NCI-H1436 treated with DMSO at 0.1 percent for 48 hours (cell line): Measurements from ENCODE around the gene BRMS1L.
"Not testable (repeated sequence)": the region's sequence is repeated elsewhere in the genome, so short reads cannot be mapped to it uniquely, and the experiment has no call there.

Experiments used
- DNase-seq: peaks from one replicate; lab custom pipeline; 2025; lab: John Stamatoyannopoulos, UW

Gene BRMS1L, protein sequence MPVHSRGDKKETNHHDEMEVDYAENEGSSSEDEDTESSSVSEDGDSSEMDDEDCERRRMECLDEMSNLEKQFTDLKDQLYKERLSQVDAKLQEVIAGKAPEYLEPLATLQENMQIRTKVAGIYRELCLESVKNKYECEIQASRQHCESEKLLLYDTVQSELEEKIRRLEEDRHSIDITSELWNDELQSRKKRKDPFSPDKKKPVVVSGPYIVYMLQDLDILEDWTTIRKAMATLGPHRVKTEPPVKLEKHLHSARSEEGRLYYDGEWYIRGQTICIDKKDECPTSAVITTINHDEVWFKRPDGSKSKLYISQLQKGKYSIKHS

DNA sequence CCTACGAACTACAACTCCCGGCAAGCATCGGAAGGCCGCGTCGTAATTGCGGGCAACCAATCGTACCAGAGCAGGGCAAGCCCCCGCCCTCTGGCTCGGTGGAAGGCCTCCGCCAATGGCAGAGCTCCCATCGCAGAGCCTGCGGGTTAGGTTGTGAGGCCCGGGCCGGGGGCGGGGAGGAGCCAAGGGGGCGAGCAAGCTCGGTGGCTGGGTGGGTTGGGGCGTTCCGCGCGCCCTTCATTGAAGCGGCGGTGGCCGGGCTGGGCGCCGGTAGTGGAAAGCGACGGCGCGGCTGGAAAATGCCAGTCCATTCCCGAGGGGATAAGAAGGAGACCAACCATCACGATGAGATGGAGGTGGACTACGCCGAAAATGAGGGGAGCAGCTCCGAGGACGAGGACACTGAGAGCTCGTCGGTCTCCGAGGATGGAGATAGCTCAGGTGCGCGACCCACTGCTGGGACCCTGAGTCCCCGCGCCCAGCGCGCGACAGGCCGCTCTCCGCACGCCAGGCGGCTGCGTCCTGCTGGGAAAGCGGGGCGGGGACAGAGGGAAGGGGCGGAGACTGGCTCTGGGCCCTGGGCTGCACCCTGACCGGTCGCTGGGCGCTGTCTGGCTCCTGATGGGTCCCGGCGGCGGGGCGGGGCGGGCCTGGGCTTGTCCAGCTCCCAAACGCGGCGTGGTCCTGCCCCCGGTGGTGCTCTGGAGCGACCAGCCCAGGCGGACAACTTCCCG lies at the start of gene BRMS1L:
TSS of gene BRMS1L (plus strand) at position 121 of the 734 bp plus-strand sequence. CDS start at position 300, 179 bp downstream.
- DNase-seq, result peak; percentile 93

DNA sequence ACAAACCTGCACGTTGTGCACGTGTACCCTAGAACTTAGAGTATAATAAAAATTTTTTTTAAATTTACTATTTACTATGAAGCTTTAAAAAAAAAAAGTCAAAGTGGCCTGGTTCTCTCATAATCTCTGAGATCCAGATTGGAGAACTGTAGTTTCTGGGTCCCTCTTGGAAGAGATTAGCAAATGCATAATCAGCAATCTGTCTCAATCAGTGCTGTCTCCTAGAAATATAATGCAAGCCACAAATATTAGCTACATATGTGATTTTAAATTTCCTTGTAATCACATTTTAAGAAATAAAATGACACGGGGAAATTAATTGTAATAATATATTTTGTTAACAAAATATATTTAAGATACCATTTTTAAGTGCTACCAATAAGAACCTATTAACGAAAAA lies 49.3 kb upstream of the BRMS1L start:
- no peak for DNase-seq

DNA sequence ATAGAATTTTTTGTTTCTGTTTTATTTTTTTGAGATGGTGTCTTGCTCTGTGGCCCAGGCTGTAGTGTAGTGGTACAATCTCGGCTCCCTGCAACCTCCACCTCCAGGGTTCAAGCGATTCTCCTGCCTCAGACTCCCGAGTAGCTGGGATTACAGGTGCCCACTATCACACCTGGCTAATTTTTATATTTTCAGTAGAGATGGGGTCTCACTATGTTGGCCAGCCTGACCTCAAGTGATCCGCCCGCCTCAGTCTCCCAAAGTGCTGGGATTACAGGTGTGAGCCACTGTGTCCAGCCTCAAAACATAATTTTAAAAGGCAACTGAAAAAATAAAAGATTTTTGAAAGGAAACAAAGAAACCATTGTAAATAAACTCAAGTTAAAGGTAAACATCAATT lies 48.6 kb upstream of the BRMS1L start:
- DNase-seq, result not testable (repeated sequence)

DNA sequence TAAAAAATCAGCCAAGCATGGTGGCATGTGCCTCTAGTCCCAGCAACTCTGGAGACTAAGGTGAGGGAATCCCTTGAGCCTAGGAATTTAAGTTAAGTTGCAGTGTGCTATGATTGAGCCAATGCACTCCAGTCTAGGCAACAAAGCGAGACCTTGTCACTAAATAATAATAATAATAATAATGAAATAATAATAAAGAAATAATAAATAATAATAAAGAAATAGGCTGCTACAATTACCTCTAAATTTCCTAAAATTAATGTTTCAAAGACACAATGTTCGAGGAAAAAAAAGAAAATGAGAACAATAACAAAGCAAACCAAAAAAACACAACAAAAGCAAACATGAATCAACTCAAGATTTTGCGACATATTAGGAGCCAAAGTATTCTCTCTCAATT lies 46.8 kb upstream of the BRMS1L start:
- no peak for DNase-seq

GRCh38 chr14:35783699-35784098 lies 42.4 kb upstream of the BRMS1L start:
- no peak for DNase-seq

GRCh38 chr14:35786856-35787255 lies 39.3 kb upstream of the BRMS1L start:
- no peak for DNase-seq

GRCh38 chr14:35789651-35790050 lies 36.5 kb upstream of the BRMS1L start:
- DNase-seq, result no peak

- no peak for DNase-seq
These were observed 28.3 kb upstream of the BRMS1L start for GRCh38 chr14:35797796-35798195.

- no peak for DNase-seq
These were observed 19.9 kb upstream of the BRMS1L start for GRCh38 chr14:35806006-35806907.

DNA sequence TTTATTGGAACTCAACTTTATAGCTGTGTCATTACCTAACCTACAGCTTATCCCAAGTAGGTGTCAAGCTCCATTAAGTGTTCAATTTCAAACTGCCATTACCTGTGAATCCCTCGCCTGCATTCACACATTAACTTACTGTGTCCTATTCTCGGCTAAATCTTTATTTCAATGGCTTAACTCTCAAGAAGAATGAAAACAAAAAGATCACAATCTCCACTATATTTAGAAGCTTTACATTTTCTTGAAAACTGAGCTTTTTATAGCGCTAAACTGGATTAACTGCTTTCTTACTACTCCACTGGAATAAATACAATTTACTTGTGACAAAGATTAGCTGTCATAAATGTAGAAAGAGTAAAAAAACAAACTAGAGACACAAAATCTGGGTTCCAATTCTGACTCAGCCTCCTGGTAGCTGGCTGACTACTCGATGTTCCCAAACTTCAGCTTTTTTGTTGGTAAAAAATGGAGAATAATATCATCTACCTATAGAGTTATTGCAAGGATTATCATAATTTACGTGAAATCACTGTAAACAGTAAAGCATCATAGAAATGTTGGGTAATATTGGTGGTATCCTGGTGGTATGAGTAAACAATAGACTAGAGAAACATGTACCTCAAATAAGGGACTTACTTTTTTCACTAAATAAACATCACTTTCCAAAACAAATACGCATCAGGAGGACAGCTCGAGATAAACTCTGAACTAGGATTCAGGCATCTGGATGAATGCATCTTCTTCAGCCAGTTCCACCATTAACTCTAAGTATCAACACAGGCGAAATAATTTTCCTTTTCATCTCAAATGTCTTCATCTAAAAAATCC lies 18.8 kb upstream of the BRMS1L start:
- no peak for DNase-seq

DNA sequence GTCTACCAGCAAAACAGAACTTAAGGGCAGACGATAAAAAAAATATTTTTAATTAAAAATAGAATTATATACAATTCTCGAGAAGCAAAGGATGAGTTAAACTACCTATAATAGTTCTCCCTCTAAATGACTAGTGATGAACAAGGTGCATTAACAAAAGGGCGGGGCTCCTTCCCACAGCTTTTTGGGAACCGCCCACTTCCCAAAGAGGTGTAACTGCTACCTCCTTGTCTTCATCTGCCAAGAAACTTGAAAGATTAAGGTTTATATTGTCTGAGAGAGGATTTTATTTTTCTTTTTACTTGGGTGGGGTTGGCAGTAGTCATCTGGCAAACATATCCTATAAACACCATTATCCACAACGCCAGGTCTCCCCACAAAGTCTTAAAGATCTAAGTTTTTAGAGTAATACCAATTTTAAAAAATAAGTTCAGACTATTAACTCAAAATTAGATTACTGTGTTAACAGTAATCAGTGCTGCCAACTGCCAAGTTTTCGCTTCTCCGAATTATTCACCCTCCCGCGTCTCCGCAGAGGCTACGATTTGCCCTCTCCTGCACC lies 18.0 kb upstream of the BRMS1L start:
- DNase-seq, result no peak

- peak; percentile 87 for DNase-seq
These were observed 17.2 kb upstream of the BRMS1L start, which contains the start of gene RALGAPA1 for GRCh38 chr14:35808638-35809563. RALGAPA1 (minus strand) TSS chr14:35809295; CDS start chr14:35808835, 460 bp downstream.

DNA sequence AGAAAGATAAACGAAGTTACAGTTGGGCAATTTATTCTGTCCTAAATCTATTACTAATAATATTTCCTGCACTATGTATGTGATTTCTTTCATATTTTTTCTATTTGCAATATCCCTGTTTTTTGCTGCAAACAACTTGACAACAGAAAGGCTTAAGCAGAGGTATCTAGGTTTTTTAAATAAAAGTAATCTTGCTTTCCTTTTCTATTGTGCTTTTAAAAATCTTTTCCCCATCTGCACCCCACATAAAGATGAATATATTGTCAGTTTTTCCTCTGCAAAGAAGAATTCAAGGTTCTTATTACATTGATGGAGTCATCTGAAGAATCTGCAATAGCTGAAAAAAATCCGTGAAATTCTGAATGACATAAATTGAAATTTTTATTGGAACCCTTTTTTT lies 16.5 kb upstream of the BRMS1L start:
- no peak for DNase-seq

DNA sequence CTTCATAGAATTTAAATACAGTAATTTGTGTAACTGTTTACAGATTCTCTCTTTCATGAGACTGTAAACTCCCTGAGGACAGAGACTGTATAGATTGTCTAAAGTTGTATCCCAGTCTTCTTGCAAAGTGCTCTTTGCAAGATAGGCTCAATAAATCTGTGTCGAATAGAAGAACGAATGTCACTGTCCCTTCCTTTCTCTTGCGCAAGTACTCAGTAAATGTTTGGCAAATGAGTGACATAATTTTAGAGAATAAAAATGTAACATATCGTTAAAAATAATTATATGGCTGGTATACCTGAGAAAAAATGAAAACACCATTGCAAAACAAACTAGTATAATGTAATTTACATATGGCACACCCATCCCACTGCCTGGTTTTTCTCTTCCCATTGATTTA lies 15.2 kb upstream of the BRMS1L start:
- DNase-seq, result no peak

DNA sequence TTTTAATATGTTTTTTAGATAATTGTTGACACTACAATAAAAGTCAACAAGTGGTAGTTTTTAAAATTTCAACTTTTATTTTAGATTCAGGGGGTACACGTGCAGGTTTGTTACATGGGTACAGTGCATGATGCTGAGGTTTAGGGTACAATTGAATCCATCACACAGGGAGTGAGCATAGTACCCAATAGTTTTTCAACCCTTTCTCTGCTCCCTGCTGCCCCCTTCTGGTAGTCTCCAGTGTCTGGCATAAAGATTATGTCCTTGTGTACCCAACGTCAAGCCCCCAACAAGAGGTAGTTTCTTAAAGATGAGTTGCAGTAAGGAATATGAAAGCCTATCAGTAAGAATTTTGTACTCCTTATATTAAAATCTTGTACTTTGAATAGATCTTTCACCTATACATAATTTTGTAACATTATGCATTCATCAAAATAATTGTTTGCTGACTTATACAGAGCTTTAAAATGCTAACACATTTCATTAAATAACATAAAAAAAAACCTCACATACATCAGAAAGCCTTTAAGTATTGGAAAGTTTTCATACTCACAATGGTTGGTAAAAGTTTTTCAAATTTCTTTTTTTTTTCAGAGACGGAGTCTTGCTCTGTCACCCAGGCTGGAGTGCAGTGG lies 11.7 kb upstream of the BRMS1L start:
- no peak for DNase-seq

- DNase-seq, result no peak
These were observed 7.6 kb upstream of the BRMS1L start for GRCh38 chr14:35818346-35819115.

DNA sequence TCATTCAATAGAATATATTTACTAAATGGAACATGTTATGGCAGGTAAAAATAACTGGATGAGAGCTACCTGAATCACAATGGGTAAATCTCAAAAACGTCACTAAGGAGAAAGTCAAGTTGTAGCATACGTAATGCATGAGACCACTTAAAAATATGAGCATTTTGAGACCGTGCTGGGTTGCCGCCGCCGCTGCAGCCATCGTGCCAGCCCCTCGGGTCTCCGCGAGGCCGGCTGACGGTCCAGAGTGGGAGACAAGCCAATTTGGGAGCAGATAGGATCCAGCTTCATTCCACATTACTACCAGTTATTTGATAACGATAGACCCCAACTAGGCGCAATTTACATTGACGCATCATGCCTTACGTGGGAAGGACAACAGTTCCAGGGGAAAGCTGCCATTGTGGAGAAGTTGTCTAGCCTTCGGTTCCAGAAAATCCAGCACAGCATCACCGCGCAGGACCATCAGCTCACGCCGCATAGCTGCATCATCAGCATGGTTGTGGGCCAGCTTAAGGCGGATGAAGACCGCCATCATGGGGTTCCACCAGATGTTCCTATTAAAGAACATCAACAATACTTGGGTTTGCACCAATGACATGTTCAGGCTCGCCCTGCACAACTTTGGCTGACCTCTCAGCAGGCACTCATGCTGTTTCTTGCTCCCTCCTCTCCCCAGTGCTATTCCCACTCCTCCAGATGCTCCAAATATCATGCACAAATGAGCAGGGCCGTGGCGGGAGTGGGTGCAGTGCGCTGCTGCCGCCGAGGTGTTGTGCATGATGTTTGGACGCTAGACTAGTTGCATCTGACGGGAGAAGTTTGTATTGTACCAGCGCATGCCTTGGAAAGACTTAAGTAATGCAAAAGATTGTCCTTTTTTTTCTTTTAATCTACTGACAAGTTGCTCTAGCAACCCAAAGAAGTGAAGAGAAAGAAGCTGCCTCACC lies 6.3 kb upstream of the BRMS1L start:
- no peak for DNase-seq
